ENCODE data around the gene GDPD3. TPM values are rescaled to one million over a fixed set of nuclear protein-coding genes. Genes with fewer than 3 reads are reported as not detected.

Gene GDPD3
- total RNA-seq, 2 donors from 2014 or later: 1.7 TPM; not detected in 1

- peak in 1 of 2 donors; percentile 68 for TF ChIP-seq CTCF (IDR thresholded peaks at IDR 0.05)
- Histone ChIP-seq H3K9me3 (no peaks in the 10 kb centered on the region), H3K4me3 (no peak overlapping the region), H3K27me3 (no peaks in the 10 kb centered on the region), H3K27ac (no peak overlapping the region), H3K36me3 (peaks cover 44% of the 10 kb centered on the region), H3K4me1 (no peaks in the 10 kb centered on the region)
- no peak for DNase-seq (ENCODE audit: low spot score)
These were observed 923 bp downstream of the GDPD3 start for GRCh38 chr16:30112197-30113030.

GRCh38 chr16:30110661-30111060 lies 2.7 kb downstream of the GDPD3 start:
- no peak overlapping the region for H3K27ac ChIP-seq
- H3K4me3 ChIP-seq: no peak overlapping the region
- no peak for TF ChIP-seq CTCF (IDR thresholded peaks at IDR 0.05)
- H3K27me3 ChIP-seq: no peaks in the 10 kb centered on the region
- no peak for DNase-seq (ENCODE audit: low spot score)
- H3K36me3 ChIP-seq: peaks cover 31% of the 10 kb centered on the region
- no peaks in the 10 kb centered on the region for H3K4me1 ChIP-seq
- no peaks in the 10 kb centered on the region for H3K9me3 ChIP-seq

- Histone ChIP-seq H3K9me3 (no peaks in the 10 kb centered on the region), H3K27ac (no peak overlapping the region), H3K27me3 (no peaks in the 10 kb centered on the region), H3K4me1 (no peaks in the 10 kb centered on the region), H3K4me3 (no peak overlapping the region), H3K36me3 (peaks cover 23% of the 10 kb centered on the region)
- DNase-seq (ENCODE audit: low spot score): no peak
- no peak for TF ChIP-seq CTCF (IDR thresholded peaks at IDR 0.05)
These were observed 5.1 kb downstream of the GDPD3 start for GRCh38 chr16:30108059-30108850.

- Histone ChIP-seq H3K9me3 (no peaks in the 10 kb centered on the region), H3K4me3 (no peak overlapping the region), H3K4me1 (no peaks in the 10 kb centered on the region), H3K27me3 (no peaks in the 10 kb centered on the region), H3K27ac (no peak overlapping the region), H3K36me3 (peaks cover 16% of the 10 kb centered on the region)
- DNase-seq (ENCODE audit: low spot score): no peak
- no peak for TF ChIP-seq CTCF (IDR thresholded peaks at IDR 0.05)
These were observed 8.8 kb downstream of the GDPD3 start for GRCh38 chr16:30104492-30104891.

GRCh38 chr16:30104090-30104489 lies 9.2 kb downstream of the GDPD3 start:
- Histone ChIP-seq H3K27ac (no peak overlapping the region), H3K27me3 (no peaks in the 10 kb centered on the region), H3K9me3 (no peaks in the 10 kb centered on the region), H3K4me3 (no peak overlapping the region), H3K36me3 (peaks cover 16% of the 10 kb centered on the region), H3K4me1 (no peaks in the 10 kb centered on the region)
- DNase-seq (ENCODE audit: low spot score): no peak
- no peak for TF ChIP-seq CTCF (IDR thresholded peaks at IDR 0.05)
